Adipose tissue (tissue), 3 donors: ENCODE measurements around the gene KRT2. TPM values are rescaled to one million over a fixed set of nuclear protein-coding genes. Genes with fewer than 3 reads are reported as not detected.

Experiments used
- H3K27ac ChIP-seq: one replicate; pipeline ENCODE4 v1.5.1; 2013; ENCODE audit warnings: low read depth, low read length
- WGBS, 3 donors: extraction: QIAGEN DNeasy Blood & Tissue Kit; methylation state at CpG; one replicate each; pipeline ENCODE4 v1.1.7; 2013; 5-methylcytosine and 5-hydroxymethylcytosine counted together
- polyA plus RNA-seq, 3 donors: library from polyadenylated mRNA; stranded (reverse); fragments of 200-250 nt; gene quantifications; one replicate each; pipeline ENCODE4 v1.2.3, GENCODE V29; 2013
- donor health status: healthy with polysubstance abuse.
- donor health status: Bipolar disorder and iron deficiency.
- donor health status: healthy.

KRT2 gene
- polyA plus RNA-seq, 3 donors = not detected

GRCh38 chr12:52686756-52687487 is 34.9 kb upstream of the KRT2 start:
- H3K27ac ChIP-seq = no peak overlapping the region
- 65 to 81% (median 77%) methylated on average over 9 of the region's 9 CpGs for WGBS, 3 donors

GRCh38 chr12:52686063-52686462 is 34.1 kb upstream of the KRT2 start:
- 62 to 86% (median 85%) methylated on average over 3 of the region's 3 CpGs for WGBS, 3 donors
- no peak overlapping the region for H3K27ac ChIP-seq

- H3K27ac ChIP-seq = no peak overlapping the region
- WGBS, 3 donors = 56 to 79% (median 72%) methylated on average over 6 of the region's 6 CpGs
These were observed 33.4 kb upstream of the KRT2 start for GRCh38 chr12:52685406-52685890.

GRCh38 chr12:52684431-52684830 is 32.4 kb upstream of the KRT2 start:
- WGBS, 3 donors = 82 to 88% (median 85%) methylated on average over 2 of the region's 2 CpGs
- H3K27ac ChIP-seq = no peak overlapping the region

GRCh38 chr12:52683575-52684300 is 31.7 kb upstream of the KRT2 start:
- 77 to 89% (median 84%) methylated on average over 12 of the region's 12 CpGs for WGBS, 3 donors
- H3K27ac ChIP-seq = no peak overlapping the region

GRCh38 chr12:52682938-52683574 is 31.0 kb upstream of the KRT2 start:
- H3K27ac ChIP-seq = no peak overlapping the region
- WGBS, 3 donors = 59 to 77% (median 66%) methylated on average over 4 of the region's 4 CpGs

GRCh38 chr12:52682381-52682660 is 30.3 kb upstream of the KRT2 start:
- H3K27ac ChIP-seq = no peak overlapping the region
- 61 to 70% (median 65%) methylated on average over 2 of the region's 2 CpGs for WGBS, 3 donors

- WGBS, 3 donors = 61 to 74% (median 72%) methylated on average over 12 of the region's 12 CpGs
- H3K27ac ChIP-seq = no peak overlapping the region
These were observed 29.7 kb upstream of the KRT2 start for GRCh38 chr12:52681526-52682380.

GRCh38 chr12:52680363-52680762 is 28.4 kb upstream of the KRT2 start, which contains the start of gene KRT1:
TSS of gene KRT1 (minus strand) at chr12:52680407. CDS start at chr12:52680348, 59 bp downstream.
- WGBS, 3 donors = 78 to 92% (median 86%) methylated on average over 3 of the region's 3 CpGs
- no peak within 1 kb of the TSS for H3K27ac ChIP-seq

GRCh38 chr12:52679875-52680274 is 27.9 kb upstream of the KRT2 start:
- WGBS, 3 donors = 85 to 87% (median 87%) methylated on average over 5 of the region's 5 CpGs
- no peak overlapping the region for H3K27ac ChIP-seq

GRCh38 chr12:52677671-52678070 is 25.7 kb upstream of the KRT2 start:
- WGBS, 3 donors = 69 to 90% (median 86%) methylated on average over 1 of the region's 1 CpG
- no peak overlapping the region for H3K27ac ChIP-seq

GRCh38 chr12:52677126-52677525 is 25.1 kb upstream of the KRT2 start:
- 80 to 86% (median 86%) methylated on average over 5 of the region's 5 CpGs for WGBS, 3 donors
- no peak overlapping the region for H3K27ac ChIP-seq

- no peak overlapping the region for H3K27ac ChIP-seq
- 85 to 92% (median 89%) methylated on average over 7 of the region's 7 CpGs for WGBS, 3 donors
These were observed 24.2 kb upstream of the KRT2 start for GRCh38 chr12:52676163-52676562.

GRCh38 chr12:52675301-52675701 is 23.3 kb upstream of the KRT2 start:
- H3K27ac ChIP-seq = no peak overlapping the region
- whole genome bisulfite sequencing, 3 donors = 92% methylated on average over 22 to 28 of the region's 28 CpGs

GRCh38 chr12:52674433-52674775 is 22.4 kb upstream of the KRT2 start:
- WGBS, 3 donors = 87 to 94% (median 92%) methylated on average over 4 of the region's 4 CpGs

GRCh38 chr12:52673713-52674432 is 21.9 kb upstream of the KRT2 start:
- H3K27ac ChIP-seq = no peak overlapping the region
- 57 to 69% (median 65%) methylated on average over 3 of the region's 3 CpGs for WGBS, 3 donors

More at GRCh38 chr12:52674433-52674775, 22.4 kb upstream of the KRT2 start:
- H3K27ac ChIP-seq = no peak overlapping the region

- H3K27ac ChIP-seq = no peak overlapping the region
- WGBS, 3 donors = 43 to 67% (median 56%) methylated on average over 5 of the region's 5 CpGs
These were observed 21.2 kb upstream of the KRT2 start for GRCh38 chr12:52673217-52673616.

- 50 to 74% (median 61%) methylated on average over 2 of the region's 2 CpGs for WGBS, 3 donors
- H3K27ac ChIP-seq = no peak overlapping the region
These were observed 20.4 kb upstream of the KRT2 start for GRCh38 chr12:52672321-52672933.
